Measurements from ENCODE around the gene TMEM121. TPM values are rescaled to one million over a fixed set of nuclear protein-coding genes. Genes with fewer than 3 reads are reported as not detected.

TMEM121 gene
- total RNA-seq, 1 donor from 2014 or later: 4.0 TPM

DNA sequence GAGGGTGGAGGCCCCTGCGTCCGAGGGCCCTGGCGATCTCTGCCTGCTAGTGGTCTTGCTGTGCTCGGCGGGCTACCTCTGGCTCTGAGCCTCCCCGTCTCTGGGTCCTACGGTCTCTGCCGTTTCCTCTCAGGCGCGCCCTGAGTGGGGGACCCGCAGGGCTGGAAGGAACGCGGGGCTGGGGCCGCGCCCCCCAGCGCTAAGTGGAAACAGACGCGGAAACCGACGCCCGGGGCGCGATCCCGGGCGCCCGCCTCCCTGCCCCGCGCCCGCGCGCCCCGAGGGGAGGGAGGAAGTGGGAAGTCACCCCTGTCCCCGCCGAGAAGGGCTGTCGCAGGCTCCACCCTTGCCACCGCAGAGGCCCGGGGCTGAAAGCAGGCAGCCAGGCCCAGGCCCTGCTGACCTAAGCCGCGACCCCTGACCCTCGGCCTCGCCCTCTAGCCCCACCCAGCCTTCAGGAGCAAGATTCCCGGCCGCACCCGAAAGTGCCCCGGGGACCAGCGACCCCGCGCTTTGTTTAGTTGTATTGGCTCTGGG lies 38.9 kb upstream of the TMEM121 start:
- FAIRE-seq: no peak
- no peak overlapping the region for H3K9ac ChIP-seq (ENCODE audit: low read length)

DNA sequence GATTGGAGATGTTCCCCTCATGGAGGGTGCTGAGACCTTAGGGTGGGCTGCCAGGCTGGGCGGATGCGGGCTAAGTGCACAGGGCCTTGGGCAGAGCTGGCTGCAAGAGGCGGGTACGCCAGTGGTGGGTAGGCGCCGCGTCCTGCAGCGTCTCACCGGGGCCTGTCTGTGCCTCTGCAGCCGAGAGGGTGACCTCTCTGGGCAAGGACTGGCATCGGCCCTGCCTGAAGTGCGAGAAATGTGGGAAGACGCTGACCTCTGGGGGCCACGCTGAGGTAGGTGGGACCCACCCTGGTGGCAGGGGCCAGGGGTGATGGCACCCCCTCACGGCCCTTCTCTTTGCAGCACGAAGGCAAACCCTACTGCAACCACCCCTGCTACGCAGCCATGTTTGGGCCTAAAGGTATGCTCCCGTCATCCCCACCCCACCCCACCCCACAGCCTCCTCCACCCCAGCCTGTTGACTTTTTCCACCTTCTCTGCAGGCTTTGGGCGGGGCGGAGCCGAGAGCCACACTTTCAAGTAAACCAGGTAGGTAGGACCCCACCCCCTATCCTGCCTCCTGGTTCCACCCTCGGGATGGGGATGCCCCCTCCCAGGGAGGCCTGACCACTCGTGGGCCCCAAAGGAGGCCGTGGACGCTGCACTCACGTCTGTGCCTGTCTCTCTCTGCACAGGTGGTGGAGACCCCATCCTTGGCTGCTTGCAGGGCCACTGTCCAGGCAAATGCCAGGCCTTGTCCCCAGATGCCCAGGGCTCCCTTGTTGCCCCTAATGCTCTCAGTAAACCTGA lies 38.2 kb upstream of the TMEM121 start:
- H3K27me3 ChIP-seq (ENCODE audit: insufficient read depth, low read length): peaks cover 13% of the 10 kb centered on the region
- Mint-ChIP-seq H3K36me3 (ENCODE audit: low read depth, unreplicated experiment) (no peaks in the 10 kb centered on the region), H3K4me3 (ENCODE audit: unreplicated experiment) (no peak overlapping the region), H3K27ac (ENCODE audit: unreplicated experiment) (no peak overlapping the region), H3K4me1 (ENCODE audit: low read depth, unreplicated experiment) (peaks cover 6% of the 10 kb centered on the region), H3K9me3 (ENCODE audit: unreplicated experiment) (no peaks in the 10 kb centered on the region), H3K27me3 (ENCODE audit: low read depth, unreplicated experiment) (peaks cover 3% of the 10 kb centered on the region)
- H3K79me2 ChIP-seq (ENCODE audit: insufficient read depth, low read length): peaks cover 8% of the 10 kb centered on the region
- no peak for FAIRE-seq
- TF ChIP-seq, protein P1, sequence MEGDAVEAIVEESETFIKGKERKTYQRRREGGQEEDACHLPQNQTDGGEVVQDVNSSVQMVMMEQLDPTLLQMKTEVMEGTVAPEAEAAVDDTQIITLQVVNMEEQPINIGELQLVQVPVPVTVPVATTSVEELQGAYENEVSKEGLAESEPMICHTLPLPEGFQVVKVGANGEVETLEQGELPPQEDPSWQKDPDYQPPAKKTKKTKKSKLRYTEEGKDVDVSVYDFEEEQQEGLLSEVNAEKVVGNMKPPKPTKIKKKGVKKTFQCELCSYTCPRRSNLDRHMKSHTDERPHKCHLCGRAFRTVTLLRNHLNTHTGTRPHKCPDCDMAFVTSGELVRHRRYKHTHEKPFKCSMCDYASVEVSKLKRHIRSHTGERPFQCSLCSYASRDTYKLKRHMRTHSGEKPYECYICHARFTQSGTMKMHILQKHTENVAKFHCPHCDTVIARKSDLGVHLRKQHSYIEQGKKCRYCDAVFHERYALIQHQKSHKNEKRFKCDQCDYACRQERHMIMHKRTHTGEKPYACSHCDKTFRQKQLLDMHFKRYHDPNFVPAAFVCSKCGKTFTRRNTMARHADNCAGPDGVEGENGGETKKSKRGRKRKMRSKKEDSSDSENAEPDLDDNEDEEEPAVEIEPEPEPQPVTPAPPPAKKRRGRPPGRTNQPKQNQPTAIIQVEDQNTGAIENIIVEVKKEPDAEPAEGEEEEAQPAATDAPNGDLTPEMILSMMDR (IDR thresholded peaks at IDR 0.05; ENCODE audit: insufficient read depth, low read depth, low read length): no peak
- TF ChIP-seq EZH2 (IDR thresholded peaks at IDR 0.05; ENCODE audit: insufficient read depth, low read length): no peak
- no peak overlapping the region for H2AFZ ChIP-seq (ENCODE audit: low read depth, low read length)
- H3K4me1 ChIP-seq (ENCODE audit: insufficient read depth, low read length): peaks cover 13% of the 10 kb centered on the region
- no peak overlapping the region for H3K27ac ChIP-seq (ENCODE audit: low read depth, low read length)
- no peaks in the 10 kb centered on the region for H3K9me3 ChIP-seq (ENCODE audit: insufficient read depth, low read depth, low read length)
- H3K36me3 ChIP-seq (ENCODE audit: insufficient read depth, low read length): no peaks in the 10 kb centered on the region
- no peak for DNase-seq (ENCODE audit: low read depth)
- peaks cover 5% of the 10 kb centered on the region for H4K20me1 ChIP-seq (ENCODE audit: insufficient read depth, low read length)
- no peak overlapping the region for H3K4me3 ChIP-seq (ENCODE audit: insufficient read depth, low read depth, low read length)
- H3K4me2 ChIP-seq (ENCODE audit: low read length): peak overlapping the region; percentile 48
- no peak overlapping the region for H3K9ac ChIP-seq (ENCODE audit: low read length)

More for the DNA sequence above, 38.9 kb upstream of the TMEM121 start:
- Histone ChIP-seq H3K79me2 (ENCODE audit: insufficient read depth, low read length) (peaks cover 8% of the 10 kb centered on the region), H4K20me1 (ENCODE audit: insufficient read depth, low read length) (peaks cover 5% of the 10 kb centered on the region), H3K9me3 (ENCODE audit: insufficient read depth, low read depth, low read length) (no peaks in the 10 kb centered on the region), H3K4me3 (ENCODE audit: insufficient read depth, low read depth, low read length) (no peak overlapping the region), H3K36me3 (ENCODE audit: insufficient read depth, low read length) (no peaks in the 10 kb centered on the region), H2AFZ (ENCODE audit: low read depth, low read length) (no peak overlapping the region), H3K27me3 (ENCODE audit: insufficient read depth, low read length) (peaks cover 13% of the 10 kb centered on the region), H3K27ac (ENCODE audit: low read depth, low read length) (no peak overlapping the region), H3K4me1 (ENCODE audit: insufficient read depth, low read length) (peaks cover 14% of the 10 kb centered on the region), H3K4me2 (ENCODE audit: low read length) (peak overlapping the region; percentile 48)
- H3K4me1 Mint-ChIP-seq (ENCODE audit: low read depth, unreplicated experiment): peaks cover 6% of the 10 kb centered on the region
- H3K9me3 Mint-ChIP-seq (ENCODE audit: unreplicated experiment): no peaks in the 10 kb centered on the region
- H3K36me3 Mint-ChIP-seq (ENCODE audit: low read depth, unreplicated experiment): no peaks in the 10 kb centered on the region
- TF ChIP-seq EZH2 (IDR thresholded peaks at IDR 0.05; ENCODE audit: insufficient read depth, low read length): peak; percentile 67
- TF ChIP-seq, protein P1 (IDR thresholded peaks at IDR 0.05; ENCODE audit: insufficient read depth, low read depth, low read length): no peak
- peaks cover 3% of the 10 kb centered on the region for H3K27me3 Mint-ChIP-seq (ENCODE audit: low read depth, unreplicated experiment)
- no peak for DNase-seq (ENCODE audit: low read depth)
- no peak overlapping the region for H3K4me3 Mint-ChIP-seq (ENCODE audit: unreplicated experiment)
- no peak overlapping the region for H3K27ac Mint-ChIP-seq (ENCODE audit: unreplicated experiment)
